HL-60 (cell line): ENCODE measurements around the gene PTPRN2.

Experiments
- DNase-seq, 2 experiments: peaks; one replicate each; pipeline ENCODE4 v3.0.0-alpha.2; 2010 to 2020; ENCODE audit warnings: low read depth in 1 of 2, low spot score in 1 of 2
- H3K27ac ChIP-seq: fragments of 250-450 bp; sonication (Bioruptor Pico); replicated peaks from 2 replicates; pipeline ENCODE4 v1.5.1; 2020; ENCODE audit warnings: mild to moderate bottlenecking, moderate library complexity
- H3K27me3 ChIP-seq: fragments of 250-450 bp; sonication (Bioruptor Pico); 2 replicates; pipeline ENCODE4 v1.5.1; 2021; ENCODE audit warnings: mild to moderate bottlenecking, moderate library complexity; ENCODE audit not compliant: insufficient read depth, poor library complexity, severe bottlenecking
- H3K4me3 ChIP-seq: replicated peaks from 2 replicates; pipeline ENCODE4 v1.5.1; 2011; ENCODE audit warnings: mild to moderate bottlenecking, control low read depth, low read length; ENCODE audit not compliant: insufficient read depth
- GABPA ChIP-seq: IDR thresholded peaks from 2 replicates; pipeline ENCODE4 v1.6.1; 2012; ENCODE audit warnings: low read depth
- POLR2AphosphoS5 ChIP-seq: IDR thresholded peaks from 2 replicates; pipeline ENCODE4 v1.6.1; 2012; ENCODE audit warnings: low read depth
- REST ChIP-seq: IDR thresholded peaks from 2 replicates; pipeline ENCODE4 v1.6.1; 2012; ENCODE audit warnings: low read depth; ENCODE audit not compliant: insufficient replicate concordance
- SPI1 ChIP-seq: IDR thresholded peaks from 2 replicates; pipeline ENCODE4 v1.6.1; 2012; ENCODE audit warnings: low read depth, mild to moderate bottlenecking, borderline replicate concordance
- TF ChIP-seq, protein P1 (sequence below): IDR thresholded peaks from one replicate; pipeline ENCODE4 v1.5.1; 2011; ENCODE audit warnings: low read length, control low read depth, inconsistent platforms; ENCODE audit not compliant: insufficient read depth

Gene PTPRN2

GRCh38 chr7:158042156-158042880 is 545.3 kb downstream of the PTPRN2 start:
- no peak for DNase-seq

DNA sequence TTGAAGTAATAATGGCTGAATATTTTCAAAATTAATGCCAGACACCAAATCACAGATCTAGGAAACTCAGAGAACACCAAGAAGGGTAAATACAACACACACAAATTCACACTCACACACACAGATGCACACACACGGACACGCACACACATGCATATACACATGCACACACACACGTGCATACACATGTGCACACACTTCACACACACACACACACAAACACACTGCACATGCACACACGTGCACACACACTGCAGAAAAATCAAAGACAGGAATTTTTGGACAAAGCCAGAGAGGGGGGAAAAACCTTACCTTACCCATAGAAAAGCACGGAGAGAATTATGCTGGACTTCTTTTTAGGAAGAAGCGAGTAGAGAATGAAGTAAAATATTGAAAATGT is 547.4 kb downstream of the PTPRN2 start:
- no peak for TF ChIP-seq REST
- no peak for TF ChIP-seq GABPA
- no peak for TF ChIP-seq SPI1
- TF ChIP-seq, protein P1, sequence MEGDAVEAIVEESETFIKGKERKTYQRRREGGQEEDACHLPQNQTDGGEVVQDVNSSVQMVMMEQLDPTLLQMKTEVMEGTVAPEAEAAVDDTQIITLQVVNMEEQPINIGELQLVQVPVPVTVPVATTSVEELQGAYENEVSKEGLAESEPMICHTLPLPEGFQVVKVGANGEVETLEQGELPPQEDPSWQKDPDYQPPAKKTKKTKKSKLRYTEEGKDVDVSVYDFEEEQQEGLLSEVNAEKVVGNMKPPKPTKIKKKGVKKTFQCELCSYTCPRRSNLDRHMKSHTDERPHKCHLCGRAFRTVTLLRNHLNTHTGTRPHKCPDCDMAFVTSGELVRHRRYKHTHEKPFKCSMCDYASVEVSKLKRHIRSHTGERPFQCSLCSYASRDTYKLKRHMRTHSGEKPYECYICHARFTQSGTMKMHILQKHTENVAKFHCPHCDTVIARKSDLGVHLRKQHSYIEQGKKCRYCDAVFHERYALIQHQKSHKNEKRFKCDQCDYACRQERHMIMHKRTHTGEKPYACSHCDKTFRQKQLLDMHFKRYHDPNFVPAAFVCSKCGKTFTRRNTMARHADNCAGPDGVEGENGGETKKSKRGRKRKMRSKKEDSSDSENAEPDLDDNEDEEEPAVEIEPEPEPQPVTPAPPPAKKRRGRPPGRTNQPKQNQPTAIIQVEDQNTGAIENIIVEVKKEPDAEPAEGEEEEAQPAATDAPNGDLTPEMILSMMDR: no peak
- no peak for TF ChIP-seq POLR2AphosphoS5
- no peaks in the 10 kb centered on the region for H3K27me3 ChIP-seq

More at GRCh38 chr7:158042156-158042880, 545.3 kb downstream of the PTPRN2 start:
- Histone ChIP-seq H3K4me3 (no peak overlapping the region), H3K27me3 (no peaks in the 10 kb centered on the region), H3K27ac (no peak overlapping the region)
- TF ChIP-seq SPI1 (no peak), GABPA (no peak), REST (no peak), POLR2AphosphoS5 (no peak)
- TF ChIP-seq, protein P1: no peak

DNA sequence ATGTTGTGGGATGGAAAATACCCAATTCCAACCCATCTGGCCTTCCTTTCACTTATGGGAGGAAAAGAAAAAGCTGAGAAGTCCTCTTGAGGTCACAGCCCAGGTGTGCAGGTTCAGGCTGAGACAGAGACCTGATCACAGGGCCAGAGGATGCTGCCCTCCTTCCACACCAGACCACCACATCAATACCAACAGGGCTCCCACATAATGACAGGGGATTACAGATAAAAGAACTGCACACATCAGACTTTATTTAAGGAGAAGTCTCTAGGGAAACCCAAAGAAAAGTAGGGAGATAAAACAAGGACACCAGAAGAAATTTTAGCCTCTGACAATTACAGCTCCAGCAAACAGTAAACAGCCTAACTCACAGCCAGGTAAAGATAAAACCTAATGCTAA is 548.4 kb downstream of the PTPRN2 start:
- no peak overlapping the region for H3K27ac ChIP-seq
- H3K4me3 ChIP-seq: no peak overlapping the region
- TF ChIP-seq SPI1 (no peak), REST (no peak), POLR2AphosphoS5 (no peak), GABPA (no peak)
- TF ChIP-seq, protein P1: no peak
- DNase-seq: no peak
- no peaks in the 10 kb centered on the region for H3K27me3 ChIP-seq

More for the DNA sequence above, 547.4 kb downstream of the PTPRN2 start:
- Histone ChIP-seq H3K27ac (no peak overlapping the region), H3K4me3 (no peak overlapping the region)
- DNase-seq: no peak
